ENCODE measurements around the gene GALNTL6.
"Not testable (repeated sequence)": the region's sequence is repeated elsewhere in the genome, so short reads cannot be mapped to it uniquely, and the experiment has no call there.

GALNTL6 gene

DNA sequence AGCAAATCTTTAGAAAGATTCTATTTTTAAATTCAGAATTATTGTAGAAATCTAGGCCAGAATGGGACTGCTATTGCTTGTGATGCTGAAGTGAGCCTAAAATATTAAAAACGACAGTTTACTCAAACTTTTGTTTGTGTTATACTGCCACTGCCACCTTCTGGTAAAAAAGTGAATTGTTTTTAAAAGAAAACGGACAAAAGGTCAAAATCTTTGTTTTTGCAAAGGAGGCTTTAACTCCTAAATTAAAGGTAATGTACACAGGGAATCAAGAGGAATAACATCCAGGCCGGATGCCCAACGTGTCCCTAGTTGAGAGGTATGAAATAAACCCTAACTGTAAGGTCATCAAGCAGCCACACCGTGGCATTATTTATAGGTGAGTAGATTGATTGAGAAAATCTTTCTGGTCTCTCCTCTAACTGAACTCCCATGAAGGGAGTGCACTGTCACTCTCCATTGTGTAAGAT is 1017.1 kb downstream of the GALNTL6 start:
- no peak for DNase-seq

DNA sequence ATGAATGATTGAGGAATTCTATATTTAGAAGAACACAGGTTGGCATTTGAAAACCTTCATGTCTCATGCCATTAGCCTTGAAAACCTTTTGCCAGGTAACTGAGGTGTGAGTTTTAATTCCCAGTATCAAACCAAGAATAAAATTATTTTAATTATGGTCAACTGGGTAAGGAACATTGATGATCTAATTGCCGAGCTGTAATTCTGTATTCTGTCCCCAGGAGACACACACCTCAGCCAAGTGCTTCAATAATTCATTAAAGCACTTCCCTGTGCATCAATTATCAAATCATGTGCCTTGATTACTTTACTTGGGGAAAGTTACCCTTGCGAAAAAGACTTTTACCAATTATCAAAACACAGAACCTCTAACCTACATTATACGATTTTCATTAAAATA is 1023.5 kb downstream of the GALNTL6 start:
- no peak for DNase-seq

DNA sequence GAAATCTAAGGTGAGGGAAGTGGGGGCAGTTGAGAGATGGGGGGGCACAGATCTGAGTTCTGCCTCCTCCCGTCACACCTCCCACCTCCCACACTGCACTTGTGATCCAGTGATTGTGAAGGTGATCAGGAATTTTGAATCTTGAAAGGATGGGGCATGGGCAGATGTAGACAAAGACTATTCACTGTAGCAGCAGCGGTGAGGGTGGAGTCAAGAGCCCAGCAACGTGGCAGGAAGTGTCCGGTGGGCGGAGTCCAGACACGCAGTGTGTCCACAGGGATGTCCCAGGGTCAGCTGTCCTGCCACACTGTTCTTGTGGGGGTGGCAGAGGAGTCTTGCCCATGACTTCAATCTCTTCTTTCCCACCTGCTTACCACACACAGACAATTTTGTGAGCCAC is 1024.9 kb downstream of the GALNTL6 start:
- no peak for DNase-seq

DNA sequence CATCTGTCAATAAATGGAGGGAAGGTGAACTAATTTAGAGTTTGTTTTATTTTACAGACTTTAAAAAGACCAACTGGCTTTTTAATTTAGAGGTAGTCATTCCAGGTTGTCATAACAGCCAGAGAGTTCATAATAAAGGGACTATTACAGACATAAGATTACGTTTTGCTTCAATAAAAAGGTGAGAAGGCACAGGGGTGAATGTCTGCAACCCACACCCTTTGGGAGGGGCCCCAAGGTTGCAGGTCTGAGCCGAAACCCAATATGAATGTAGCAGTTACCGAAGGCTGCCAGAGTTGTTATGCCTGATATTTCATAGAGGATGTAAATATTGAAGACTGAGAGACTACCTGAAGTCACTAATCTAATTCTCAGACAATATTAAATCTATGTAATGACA is 1025.7 kb downstream of the GALNTL6 start:
- DNase-seq = no peak

DNA sequence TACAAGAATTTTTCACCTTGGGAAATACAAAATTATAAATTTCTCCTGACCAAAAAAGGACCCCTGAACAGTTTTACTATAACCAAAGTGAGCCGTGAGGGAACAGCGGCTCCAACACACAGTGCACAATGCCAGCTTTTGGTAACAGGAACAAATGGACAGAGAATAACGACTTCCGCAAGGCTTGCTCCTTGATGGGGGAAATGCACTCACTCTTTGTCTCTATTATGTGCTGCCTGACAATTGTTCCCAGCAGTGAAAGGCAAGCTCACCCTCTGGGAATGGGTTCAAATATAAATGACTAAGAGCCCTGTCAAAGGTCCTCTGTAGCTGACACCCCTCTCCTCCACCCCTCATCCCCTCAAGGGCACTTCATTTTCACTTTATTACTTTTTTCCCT is 1029.6 kb downstream of the GALNTL6 start:
- no peak for DNase-seq

DNA sequence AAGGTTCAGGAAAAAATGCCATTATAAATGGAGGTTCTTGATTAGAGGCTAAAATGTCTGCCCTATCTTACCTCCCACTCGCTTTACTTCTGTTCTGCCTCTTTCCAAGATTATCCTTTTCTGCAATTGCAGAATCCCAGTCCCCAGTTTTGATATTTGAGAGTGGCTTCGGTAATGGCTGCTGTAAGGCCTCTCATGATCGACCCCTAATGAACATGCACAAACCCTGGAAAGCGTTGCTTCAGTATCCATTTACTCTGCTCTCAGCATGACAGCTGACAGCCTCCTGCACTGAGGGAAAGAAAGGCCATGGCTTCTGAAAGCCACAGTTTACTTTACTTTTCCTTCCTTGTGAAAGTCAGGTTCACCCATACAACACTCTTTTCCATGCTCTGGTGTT is 1030.0 kb downstream of the GALNTL6 start:
- no peak for DNase-seq

DNA sequence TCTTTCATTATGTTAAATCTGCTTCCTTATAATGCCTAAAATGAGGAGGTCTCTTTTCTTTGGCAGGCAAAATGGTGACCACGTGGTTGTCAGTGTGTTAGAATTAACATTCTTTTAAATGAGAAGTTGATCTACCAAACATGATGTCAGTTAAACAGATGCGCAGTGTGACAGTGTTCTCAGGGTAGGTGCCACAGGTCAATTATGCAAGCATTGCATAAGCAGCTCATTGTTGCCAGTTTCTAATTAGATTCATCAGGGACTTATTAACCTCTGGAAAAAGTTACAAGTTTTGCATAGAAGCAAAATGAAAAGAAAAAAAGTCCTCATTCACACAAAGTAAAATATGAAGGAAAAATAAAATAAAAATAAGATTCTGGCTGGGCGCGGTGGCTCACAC is 1031.4 kb downstream of the GALNTL6 start:
- no peak for DNase-seq

DNA sequence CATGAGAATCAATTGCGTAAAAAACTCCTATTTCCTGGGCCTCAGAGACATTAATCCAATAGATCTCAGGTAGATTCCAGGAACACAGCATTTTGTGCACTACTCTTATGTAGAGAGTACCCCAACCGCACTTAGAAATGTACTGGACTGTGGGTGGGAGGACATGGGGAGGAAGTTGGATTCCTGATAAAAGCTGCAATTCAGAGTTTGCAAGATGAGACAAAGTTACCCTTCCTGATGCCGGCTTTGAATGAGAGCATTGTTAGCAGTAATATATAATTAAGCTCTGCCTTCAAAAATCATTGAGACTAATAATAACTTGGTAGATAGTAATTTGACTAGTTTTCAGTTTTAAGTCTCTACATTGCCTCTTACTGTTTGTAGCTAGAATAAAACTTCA is 1032.1 kb downstream of the GALNTL6 start:
- no peak for DNase-seq

DNA sequence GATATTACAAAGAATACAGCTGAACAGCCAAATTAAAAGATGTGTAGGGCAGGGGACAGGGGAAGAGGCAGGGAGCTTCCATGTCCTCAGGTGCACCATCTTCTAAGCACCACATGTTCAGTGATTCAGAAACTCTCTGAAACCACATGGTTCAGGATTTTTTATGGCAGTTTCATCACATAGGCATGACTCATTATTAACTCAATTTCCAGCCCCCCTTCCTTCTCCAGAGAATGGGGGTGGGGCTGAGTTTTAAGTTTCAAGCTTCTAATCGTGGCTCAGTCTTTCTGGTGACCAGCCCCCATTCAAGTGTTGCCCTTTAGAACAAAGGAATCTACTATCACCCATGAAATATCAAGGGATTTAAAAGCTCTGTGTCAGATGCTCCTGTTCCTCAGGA is 1037.6 kb downstream of the GALNTL6 start:
- peak; percentile 88 for DNase-seq

DNA sequence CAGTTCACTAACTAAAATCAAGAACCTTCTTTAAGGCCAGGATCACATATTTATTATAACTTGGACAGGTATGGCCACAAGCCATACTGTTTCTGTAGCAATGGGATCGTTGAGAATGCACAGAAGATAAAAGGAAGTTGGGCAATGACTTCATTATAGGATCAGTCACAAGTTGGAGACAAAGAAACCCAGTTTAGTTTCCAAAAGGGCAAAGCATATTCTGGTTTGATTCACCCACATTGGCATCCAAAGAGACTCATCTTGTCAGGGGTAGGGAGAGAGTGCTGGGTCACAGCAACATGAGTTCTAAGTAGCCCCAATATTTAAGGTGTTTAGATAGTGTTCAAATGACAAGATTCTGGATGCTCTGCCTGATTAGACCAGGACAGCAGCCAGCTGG is 1038.3 kb downstream of the GALNTL6 start:
- DNase-seq = peak; percentile 42

DNA sequence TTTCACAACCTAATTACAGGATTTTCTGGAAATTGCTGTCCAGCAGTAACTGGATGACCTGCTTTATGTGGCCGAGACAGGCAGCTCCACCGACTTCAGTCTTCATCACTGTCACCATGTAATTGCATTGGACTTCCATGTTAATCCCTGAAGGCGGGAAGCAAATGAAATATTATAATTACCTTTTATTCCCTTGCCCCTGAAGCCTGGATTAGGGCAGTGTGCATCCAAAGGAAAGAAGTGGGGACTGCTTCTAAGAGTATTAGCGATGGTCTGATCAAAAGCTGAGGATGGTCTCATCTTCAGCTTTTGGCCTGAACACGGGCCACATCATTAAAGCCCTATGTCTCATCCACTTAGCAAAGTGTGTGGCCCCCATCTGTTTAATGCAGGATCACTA is 1043.8 kb downstream of the GALNTL6 start:
- DNase-seq = no peak

DNA sequence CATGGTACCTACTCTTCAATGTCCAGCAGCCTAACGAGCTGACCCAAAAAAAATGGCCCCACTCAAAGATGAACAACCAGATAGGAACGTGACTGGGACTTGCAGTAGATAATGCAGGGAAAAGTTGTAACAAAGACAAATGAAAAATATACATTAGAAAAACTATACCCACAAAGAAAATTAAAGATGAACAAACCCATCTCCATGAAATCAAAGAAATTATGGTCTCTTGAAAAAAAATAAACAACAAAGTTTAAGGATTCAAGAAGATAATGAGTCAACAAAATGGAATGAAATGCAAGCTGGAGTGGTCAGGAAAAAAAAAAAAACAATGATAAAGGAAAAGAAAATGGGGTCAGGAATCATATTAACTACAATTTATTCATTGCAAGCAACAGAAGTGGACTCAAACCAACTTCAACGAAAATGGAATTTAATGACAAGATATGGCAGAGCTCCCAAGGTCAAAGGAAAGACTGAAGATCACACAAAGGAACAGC is 1045.6 kb downstream of the GALNTL6 start:
- peak; percentile 22 for DNase-seq

DNA sequence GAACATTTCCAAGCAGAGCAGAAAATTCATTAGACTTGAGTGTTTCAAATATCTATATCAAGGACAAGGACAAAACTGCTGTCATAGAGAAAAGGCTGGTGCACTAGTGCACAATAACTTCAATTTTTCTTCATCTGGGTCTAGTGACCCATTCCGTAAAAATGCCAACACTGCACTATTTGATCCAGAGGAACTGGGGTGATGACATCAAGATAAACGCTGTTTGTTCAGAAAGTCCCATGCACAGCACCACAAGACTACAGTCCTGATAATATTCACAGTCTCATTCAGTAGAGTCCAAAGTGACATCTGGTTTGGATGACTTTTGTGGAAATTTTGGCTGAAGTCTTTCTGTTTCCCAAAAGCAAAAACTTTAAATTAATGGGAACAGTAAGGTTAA is 1051.9 kb downstream of the GALNTL6 start:
- no peak for DNase-seq

DNA sequence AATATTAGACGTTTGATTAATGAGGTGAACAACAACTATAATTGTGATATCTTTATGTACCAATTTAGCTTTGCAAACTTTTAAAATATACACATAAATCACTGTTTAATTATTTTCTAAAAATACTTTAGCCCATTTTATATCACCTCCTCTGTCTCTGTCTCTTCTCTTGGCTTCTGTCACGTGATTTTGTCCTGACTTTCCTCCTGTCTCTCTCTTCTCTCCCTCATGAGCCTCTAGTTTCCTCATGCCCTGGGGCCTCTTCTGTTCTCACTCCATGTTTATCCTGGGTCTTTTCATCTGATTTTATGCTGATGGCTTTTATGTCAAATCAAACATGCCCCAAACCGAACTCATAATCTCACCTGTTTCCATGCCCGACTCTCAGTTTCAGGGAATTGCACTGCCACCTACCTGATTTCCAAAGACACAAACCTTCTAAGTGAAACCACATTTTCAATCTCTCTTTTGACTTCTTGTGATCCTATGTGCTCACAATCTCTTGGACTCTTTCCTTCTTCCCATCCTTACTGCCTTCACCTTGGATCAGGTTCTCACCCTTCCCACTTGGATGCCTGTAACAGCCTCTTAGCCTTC is 1052.4 kb downstream of the GALNTL6 start:
- no peak for DNase-seq

DNA sequence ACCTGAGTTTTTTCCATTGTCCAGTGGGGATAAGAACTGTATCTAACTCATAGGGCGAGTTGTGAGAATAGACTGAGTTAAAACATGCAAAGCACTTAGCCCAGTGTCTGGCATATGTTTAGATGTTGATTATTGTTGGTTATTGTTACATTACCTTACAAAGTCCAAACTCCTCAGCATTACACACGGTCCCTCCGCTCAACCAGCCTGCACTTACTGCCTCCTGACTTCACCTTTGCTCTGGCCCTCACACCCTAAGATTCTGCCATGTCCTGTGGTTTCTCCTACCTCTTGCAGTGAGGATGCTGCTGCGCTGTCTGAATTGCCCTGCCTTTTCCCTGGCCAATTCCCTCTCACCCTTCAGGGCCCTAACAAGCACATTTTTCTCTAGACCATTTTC is 1053.2 kb downstream of the GALNTL6 start:
- DNase-seq = no peak

DNA sequence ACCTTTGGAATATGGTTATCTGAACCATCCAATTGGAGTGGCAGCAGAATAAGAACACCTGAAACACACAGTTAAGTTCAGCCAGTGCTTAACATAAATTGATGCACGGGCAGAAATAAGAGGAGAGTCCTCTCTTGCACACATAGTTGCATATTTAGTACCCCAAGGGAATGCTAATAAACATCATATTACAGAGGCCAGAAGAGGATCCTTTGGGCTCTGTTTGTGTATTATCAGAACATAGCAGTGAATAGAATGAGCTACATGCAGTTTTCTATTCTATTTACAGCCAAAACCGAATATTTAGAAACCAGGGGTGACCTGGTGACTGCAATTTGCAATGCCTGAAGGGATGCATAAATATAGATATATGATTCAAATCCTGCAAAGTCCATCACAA is 1054.6 kb downstream of the GALNTL6 start:
- DNase-seq = no peak

DNA sequence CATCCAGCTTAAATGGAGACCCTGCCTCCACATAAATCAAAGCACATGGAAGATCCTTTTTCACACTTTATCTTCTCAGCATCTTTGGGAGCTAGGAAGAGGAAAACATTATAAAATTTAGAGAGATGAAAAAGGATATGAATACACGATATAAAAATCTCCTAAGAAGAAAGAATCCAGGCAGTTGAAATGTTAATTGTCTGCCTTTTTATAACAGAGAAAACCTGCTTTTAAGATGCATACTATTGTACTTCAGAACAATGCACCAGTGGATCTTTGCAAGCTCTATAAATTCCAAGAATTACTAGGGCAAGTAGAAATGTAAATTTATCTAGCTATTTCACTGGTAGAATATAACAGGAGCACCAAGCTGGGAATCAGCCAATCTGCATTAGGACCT is 1055.1 kb downstream of the GALNTL6 start:
- no peak for DNase-seq

DNA sequence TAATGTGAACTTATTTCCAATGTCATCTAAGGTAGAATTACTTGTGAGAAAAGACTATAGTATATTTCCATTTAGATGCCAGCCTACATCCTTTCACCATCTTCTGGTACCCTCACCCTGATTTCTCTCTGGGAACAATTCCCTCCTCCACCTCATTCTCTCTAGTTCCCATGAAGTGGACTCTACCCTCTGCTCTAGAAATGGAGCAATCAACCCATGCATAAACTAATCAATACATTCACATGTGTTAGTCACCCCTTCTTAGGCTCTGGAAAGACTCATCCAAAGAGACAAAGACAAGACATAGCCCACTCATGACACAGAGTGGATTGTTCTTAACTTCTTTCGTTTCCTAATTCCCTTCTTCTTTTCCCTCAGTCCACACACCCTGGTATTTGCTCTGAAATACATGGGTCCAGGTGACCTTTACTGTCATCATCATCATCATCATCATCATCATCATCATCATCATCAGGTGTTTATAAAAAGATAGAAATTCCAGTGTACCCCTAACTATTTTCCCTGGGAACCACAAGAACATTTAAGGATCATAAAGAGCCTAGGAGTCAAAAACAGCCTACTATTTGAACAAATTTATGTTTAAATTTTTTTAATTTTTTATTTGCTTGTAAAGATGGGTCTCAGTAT is 1056.5 kb downstream of the GALNTL6 start:
- DNase-seq = no peak

DNA sequence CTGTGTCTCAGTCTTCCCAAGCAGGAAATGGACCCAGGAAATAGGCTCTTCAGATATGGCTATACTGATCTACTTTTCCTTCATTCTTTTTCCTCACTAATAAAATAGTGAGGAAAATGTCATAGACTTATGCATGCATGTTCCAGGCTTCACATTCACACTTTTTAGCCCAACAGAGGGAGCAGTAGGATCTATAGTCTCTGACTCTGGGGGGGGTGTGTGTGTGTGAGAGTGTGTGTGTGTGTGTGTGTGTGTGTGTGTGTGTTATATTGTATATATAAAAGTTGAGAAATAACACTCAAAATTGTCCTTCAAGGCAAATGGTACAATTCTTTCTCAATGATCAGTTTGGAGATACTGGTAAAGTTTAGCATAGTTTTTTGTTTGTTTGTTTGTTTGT is 1058.2 kb downstream of the GALNTL6 start:
- DNase-seq = peak; percentile 3

DNA sequence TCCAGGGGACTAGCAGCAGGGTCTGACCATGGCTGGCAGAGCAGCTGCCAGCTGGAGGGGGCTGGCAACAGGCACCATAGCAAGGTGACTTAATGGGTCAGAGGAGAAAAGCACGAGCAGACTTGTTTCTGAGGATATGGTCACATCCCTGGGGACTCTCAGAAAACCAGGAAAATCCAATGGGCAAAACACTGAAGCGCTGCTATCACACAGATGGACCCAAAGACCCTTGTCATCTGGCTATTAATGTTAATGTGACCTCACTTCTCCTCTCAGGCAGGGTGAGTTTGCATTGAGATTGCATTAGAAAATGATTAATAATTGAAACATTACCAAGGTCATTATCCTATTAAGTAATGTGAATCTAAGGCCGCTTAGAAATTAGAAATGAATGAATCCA is 1061.7 kb downstream of the GALNTL6 start:
- DNase-seq = no peak

DNA sequence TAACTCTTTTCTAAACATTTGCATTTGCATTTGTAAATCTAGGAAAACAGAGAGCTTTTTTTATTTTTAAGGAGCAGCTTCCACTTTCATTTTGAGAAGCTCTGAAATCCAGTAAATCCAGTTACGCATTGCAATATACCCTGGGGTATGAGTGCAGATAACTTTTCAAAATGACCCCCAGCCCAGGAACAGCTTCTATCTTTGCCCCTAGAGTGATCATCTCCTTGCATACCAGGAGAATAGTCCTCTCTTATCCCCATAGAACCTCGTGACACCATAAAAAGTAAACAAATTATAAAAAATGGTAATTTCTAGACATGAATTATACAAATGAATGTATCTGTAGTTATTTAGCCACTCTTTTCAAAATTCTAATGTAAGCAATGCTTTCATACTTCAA is 1063.2 kb downstream of the GALNTL6 start:
- DNase-seq = no peak

DNA sequence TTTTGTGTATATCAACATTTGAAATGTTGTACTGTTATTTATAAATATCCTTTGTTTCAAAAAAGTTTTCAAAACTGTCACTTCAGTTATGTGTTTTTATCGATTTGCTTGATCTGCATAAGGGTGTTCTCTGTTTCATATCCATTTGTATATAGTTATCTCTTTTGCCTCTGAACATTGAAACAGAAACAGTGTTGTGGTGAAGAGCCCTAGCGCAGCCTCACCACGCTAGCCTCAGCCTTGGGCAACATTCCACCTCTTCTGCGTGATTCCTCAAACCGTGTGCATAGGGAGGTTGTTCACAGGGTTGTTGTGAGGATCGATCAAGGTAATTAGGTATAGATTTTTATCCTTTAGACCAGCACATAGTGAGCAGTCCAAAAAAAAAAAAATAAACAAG is 1068.4 kb downstream of the GALNTL6 start:
- DNase-seq = no peak

DNA sequence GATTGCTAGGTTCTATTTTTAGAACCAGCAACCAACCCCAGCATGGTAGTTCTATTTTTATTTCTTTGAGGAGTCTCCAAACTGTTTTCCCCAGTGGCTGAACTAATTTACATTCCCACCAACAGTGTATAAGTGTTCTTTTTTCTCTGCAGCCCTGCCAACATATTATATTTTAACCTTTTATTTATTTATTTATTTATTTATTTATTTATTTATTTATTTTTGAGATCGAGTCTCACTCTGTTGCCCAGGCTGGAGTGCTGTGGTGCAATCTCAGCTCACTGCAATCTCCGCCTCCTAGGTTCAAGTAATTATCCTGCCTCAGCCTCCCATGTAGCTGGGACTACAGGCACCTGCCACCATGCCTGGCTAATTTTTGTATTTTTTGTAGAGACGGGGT is 1074.2 kb downstream of the GALNTL6 start:
- DNase-seq = not testable (repeated sequence)

DNA sequence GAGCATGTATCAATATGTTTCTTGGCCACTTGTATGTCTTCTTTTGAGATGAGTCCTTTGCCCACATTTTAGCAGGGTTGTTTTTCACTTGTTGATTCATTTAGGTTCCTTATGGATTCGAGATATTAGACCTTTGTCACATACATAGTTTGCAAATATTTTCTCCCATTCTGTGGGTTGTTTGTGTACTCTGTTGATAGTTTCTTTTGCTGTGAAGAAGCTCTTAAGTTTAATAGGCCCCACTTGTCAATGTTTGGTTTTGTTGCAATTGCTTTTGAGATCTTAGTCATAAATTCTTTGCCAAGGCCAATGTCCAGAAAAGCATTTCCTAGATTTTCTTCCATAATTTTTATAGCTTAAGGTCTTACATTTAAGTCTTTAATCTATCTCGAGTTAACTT is 1074.8 kb downstream of the GALNTL6 start:
- no peak for DNase-seq

DNA sequence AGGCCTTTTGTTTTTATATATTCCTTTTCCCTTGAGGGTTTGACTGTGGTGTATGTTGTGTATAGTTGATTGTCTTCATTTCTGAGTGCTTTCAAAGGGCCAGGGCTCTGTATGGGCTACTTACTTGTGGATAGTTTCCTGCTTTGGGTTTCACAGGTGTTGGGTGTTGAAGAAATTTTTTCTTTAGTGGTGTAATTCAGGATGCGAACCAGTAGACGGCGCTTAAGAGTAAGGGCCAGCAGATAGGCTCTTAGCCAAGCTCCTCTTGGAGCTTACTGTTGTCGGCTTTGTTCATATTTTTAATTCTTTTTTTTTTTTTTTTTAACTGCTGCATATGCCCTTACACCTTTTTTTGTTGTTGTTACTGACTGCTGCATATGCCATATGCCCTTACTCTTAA is 1079.1 kb downstream of the GALNTL6 start:
- DNase-seq = peak; percentile 3

Measured in HCEC 1CT (cell line).